ENCODE measurements around the gene CTSW.
A peak's percentile ranks its signal among the peaks of the same experiment; 100 is the strongest.

The CTSW gene

DNA sequence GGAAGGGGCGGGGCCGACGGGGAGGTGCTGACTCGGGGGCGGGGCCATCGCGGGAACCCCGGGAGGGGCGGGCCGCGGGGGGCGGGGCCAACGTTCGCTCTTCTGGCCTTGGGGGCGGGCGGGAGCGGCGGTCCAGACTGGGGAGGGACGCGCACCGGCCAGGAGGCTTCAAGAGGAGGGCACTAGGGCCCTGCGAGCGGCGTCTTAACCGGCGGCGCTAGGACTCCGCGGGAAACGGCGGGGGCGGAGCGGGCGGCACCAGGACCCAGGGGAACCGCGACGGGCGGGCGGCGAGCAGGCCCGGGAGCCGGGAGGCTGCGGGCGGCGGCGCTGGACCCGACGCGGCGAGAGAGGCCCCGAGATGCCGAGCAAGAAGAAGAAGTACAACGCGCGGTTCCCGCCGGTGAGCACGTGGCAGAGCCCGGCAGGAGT is 39.5 kb downstream of the CTSW start, which contains the start of gene DRAP1 (continued):
- TF ChIP-seq, protein P1, sequence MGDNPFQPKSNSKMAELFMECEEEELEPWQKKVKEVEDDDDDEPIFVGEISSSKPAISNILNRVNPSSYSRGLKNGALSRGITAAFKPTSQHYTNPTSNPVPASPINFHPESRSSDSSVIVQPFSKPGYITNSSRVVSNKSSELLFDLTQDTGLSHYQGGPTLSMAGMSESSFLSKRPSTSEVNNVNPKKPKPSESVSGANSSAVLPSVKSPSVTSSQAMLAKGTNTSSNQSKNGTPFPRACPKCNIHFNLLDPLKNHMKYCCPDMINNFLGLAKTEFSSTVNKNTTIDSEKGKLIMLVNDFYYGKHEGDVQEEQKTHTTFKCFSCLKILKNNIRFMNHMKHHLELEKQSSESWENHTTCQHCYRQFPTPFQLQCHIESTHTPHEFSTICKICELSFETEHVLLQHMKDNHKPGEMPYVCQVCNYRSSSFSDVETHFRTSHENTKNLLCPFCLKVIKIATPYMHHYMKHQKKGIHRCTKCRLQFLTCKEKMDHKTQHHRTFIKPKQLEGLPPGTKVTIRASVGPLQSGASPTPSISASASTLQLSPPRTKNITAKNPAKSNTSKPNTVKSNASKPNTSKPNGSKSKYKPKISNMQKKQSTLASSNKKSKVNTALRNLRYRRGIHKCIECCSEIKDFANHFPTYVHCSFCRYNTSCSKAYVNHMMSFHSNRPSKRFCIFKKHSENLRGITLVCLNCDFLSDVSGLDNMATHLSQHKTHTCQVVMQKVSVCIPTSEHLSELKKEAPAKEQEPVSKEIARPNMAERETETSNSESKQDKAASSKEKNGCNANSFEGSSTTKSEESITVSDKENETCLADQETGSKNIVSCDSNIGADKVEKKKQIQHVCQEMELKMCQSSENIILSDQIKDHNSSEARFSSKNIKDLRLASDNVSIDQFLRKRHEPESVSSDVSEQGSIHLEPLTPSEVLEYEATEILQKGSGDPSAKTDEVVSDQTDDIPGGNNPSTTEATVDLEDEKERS (tag by site-specific recombination; IDR thresholded peaks at IDR 0.05): no peak
- TF ChIP-seq ZNF530 (tag by site-specific recombination; IDR thresholded peaks at IDR 0.05; ENCODE audit: low read depth) (no peak), ZNF157 (tag by site-specific recombination; IDR thresholded peaks at IDR 0.05) (no peak), ZNF623 (tag by site-specific recombination; IDR thresholded peaks at IDR 0.05) (no peak), ZNF302 (tag by site-specific recombination; IDR thresholded peaks at IDR 0.05; ENCODE audit: low read depth) (no peak), ZNF560 (tag by site-specific recombination; IDR thresholded peaks at IDR 0.05; ENCODE audit: borderline replicate concordance) (no peak), ZNF239 (tag by site-specific recombination; IDR thresholded peaks at IDR 0.05) (no peak), ZNF114 (tag by site-specific recombination; IDR thresholded peaks at IDR 0.05) (no peak), ZNF175 (tag by site-specific recombination; IDR thresholded peaks at IDR 0.05) (no peak), KLF16 (tag by site-specific recombination; IDR thresholded peaks at IDR 0.05) (peak; percentile 95), ZNF184 (tag by site-specific recombination; IDR thresholded peaks at IDR 0.05) (peak; percentile 96), IKZF3 (tag by site-specific recombination; IDR thresholded peaks at IDR 0.05) (peak; percentile 73), INSM2 (tag by site-specific recombination; IDR thresholded peaks at IDR 0.05) (no peak), ZNF664 (tag by site-specific recombination; IDR thresholded peaks at IDR 0.05) (no peak), SALL2 (tag by site-specific recombination; IDR thresholded peaks at IDR 0.05; ENCODE audit: borderline replicate concordance) (0 out of 2 replicates have a peak, but pooled peaks have one; percentile 51), ZNF2 (tag by site-specific recombination; IDR thresholded peaks at IDR 0.05) (no peak), KLF8 (tag by site-specific recombination; IDR thresholded peaks at IDR 0.05) (peak; percentile 93), ZNF174 (tag by site-specific recombination; IDR thresholded peaks at IDR 0.05) (peak; percentile 92), ZEB2 (tag by site-specific recombination; IDR thresholded peaks at IDR 0.05) (no peak; the same call in 1 of the 2 replicates), ZNF610 (tag by site-specific recombination; IDR thresholded peaks at IDR 0.05; ENCODE audit: borderline replicate concordance) (no peak), ZFP41 (tag by site-specific recombination; IDR thresholded peaks at IDR 0.05; ENCODE audit: borderline replicate concordance) (no peak), BCL11B (tag by site-specific recombination; IDR thresholded peaks at IDR 0.05; ENCODE audit: low read depth) (0 out of 2 replicates have a peak, but pooled peaks have one; percentile 44), GLI2 (tag by site-specific recombination; IDR thresholded peaks at IDR 0.05; ENCODE audit: borderline replicate concordance, low read depth) (peak; percentile 63; the same call in 1 of the 2 replicates), ZIC2 (tag by site-specific recombination; IDR thresholded peaks at IDR 0.05) (peak; percentile 11; the same call in 1 of the 2 replicates), ZNF423 (tag by site-specific recombination; IDR thresholded peaks at IDR 0.05) (no peak), TCF7L2 (IDR thresholded peaks at IDR 0.05; ENCODE audit: borderline replicate concordance, low read depth, low read length) (no peak), ZBTB21 (tag by site-specific recombination; IDR thresholded peaks at IDR 0.05) (no peak)
- TF ChIP-seq, protein P2, sequence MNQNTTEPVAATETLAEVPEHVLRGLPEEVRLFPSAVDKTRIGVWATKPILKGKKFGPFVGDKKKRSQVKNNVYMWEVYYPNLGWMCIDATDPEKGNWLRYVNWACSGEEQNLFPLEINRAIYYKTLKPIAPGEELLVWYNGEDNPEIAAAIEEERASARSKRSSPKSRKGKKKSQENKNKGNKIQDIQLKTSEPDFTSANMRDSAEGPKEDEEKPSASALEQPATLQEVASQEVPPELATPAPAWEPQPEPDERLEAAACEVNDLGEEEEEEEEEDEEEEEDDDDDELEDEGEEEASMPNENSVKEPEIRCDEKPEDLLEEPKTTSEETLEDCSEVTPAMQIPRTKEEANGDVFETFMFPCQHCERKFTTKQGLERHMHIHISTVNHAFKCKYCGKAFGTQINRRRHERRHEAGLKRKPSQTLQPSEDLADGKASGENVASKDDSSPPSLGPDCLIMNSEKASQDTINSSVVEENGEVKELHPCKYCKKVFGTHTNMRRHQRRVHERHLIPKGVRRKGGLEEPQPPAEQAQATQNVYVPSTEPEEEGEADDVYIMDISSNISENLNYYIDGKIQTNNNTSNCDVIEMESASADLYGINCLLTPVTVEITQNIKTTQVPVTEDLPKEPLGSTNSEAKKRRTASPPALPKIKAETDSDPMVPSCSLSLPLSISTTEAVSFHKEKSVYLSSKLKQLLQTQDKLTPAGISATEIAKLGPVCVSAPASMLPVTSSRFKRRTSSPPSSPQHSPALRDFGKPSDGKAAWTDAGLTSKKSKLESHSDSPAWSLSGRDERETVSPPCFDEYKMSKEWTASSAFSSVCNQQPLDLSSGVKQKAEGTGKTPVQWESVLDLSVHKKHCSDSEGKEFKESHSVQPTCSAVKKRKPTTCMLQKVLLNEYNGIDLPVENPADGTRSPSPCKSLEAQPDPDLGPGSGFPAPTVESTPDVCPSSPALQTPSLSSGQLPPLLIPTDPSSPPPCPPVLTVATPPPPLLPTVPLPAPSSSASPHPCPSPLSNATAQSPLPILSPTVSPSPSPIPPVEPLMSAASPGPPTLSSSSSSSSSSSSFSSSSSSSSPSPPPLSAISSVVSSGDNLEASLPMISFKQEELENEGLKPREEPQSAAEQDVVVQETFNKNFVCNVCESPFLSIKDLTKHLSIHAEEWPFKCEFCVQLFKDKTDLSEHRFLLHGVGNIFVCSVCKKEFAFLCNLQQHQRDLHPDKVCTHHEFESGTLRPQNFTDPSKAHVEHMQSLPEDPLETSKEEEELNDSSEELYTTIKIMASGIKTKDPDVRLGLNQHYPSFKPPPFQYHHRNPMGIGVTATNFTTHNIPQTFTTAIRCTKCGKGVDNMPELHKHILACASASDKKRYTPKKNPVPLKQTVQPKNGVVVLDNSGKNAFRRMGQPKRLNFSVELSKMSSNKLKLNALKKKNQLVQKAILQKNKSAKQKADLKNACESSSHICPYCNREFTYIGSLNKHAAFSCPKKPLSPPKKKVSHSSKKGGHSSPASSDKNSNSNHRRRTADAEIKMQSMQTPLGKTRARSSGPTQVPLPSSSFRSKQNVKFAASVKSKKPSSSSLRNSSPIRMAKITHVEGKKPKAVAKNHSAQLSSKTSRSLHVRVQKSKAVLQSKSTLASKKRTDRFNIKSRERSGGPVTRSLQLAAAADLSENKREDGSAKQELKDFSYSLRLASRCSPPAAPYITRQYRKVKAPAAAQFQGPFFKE (tag by site-specific recombination; IDR thresholded peaks at IDR 0.05; ENCODE audit: borderline replicate concordance): no peak
- TF ChIP-seq, protein P3, sequence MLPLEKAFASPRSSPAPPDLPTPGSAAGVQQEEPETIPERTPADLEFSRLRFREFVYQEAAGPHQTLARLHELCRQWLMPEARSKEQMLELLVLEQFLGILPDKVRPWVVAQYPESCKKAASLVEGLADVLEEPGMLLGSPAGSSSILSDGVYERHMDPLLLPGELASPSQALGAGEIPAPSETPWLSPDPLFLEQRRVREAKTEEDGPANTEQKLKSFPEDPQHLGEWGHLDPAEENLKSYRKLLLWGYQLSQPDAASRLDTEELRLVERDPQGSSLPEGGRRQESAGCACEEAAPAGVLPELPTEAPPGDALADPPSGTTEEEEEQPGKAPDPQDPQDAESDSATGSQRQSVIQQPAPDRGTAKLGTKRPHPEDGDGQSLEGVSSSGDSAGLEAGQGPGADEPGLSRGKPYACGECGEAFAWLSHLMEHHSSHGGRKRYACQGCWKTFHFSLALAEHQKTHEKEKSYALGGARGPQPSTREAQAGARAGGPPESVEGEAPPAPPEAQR (tag by site-specific recombination; IDR thresholded peaks at IDR 0.05): 0 out of 2 replicates have a peak, but pooled peaks have one; percentile 75

All from HEK293 (cell line).